Transverse colon (tissue), 4 donors: ENCODE measurements around the gene RGS3.

Experiments used
- EP300 ChIP-seq: sonication (generic); formaldehyde crosslinking; IDR thresholded peaks from one replicate; pipeline ENCODE4 v1.6.1; 2017; ENCODE audit warnings: antibody characterized with exemption, low read depth
- POLR2A ChIP-seq: fragments of 450-650 bp; IDR thresholded peaks from one replicate; pipeline ENCODE4 v1.6.1; 2016; ENCODE audit warnings: antibody characterized with exemption, mild to moderate bottlenecking, moderate library complexity
- POLR2AphosphoS5 ChIP-seq, 3 donors: sonication (generic); formaldehyde crosslinking; IDR thresholded peaks; one replicate each; pipeline ENCODE4 v1.6.1; 2016; ENCODE audit warnings: antibody characterized with exemption in 3 of 3
- TF ChIP-seq, protein P1 (sequence below), 5 experiments: fragments of 200-600 bp in 3 of 5; fragments of 450-650 bp in 2 of 5; sonication (generic) in 3 of 5; IDR thresholded peaks; 1 replicate in 2 of 5; 2 replicates in 3 of 5; pipeline ENCODE4 v1.5.1; 2016 to 2017; ENCODE audit warnings: antibody characterized with exemption in 5 of 5, inconsistent platforms in 3 of 5, mild to moderate bottlenecking in 2 of 5, moderate library complexity in 1 of 5

GRCh38 chr9:113480612-113481011, 17.1 kb downstream of the RGS3 start:
- TF ChIP-seq, protein P1, sequence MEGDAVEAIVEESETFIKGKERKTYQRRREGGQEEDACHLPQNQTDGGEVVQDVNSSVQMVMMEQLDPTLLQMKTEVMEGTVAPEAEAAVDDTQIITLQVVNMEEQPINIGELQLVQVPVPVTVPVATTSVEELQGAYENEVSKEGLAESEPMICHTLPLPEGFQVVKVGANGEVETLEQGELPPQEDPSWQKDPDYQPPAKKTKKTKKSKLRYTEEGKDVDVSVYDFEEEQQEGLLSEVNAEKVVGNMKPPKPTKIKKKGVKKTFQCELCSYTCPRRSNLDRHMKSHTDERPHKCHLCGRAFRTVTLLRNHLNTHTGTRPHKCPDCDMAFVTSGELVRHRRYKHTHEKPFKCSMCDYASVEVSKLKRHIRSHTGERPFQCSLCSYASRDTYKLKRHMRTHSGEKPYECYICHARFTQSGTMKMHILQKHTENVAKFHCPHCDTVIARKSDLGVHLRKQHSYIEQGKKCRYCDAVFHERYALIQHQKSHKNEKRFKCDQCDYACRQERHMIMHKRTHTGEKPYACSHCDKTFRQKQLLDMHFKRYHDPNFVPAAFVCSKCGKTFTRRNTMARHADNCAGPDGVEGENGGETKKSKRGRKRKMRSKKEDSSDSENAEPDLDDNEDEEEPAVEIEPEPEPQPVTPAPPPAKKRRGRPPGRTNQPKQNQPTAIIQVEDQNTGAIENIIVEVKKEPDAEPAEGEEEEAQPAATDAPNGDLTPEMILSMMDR (IDR thresholded peaks at IDR 0.05): no peak
- TF ChIP-seq POLR2A (no peak), POLR2AphosphoS5 (IDR thresholded peaks at IDR 0.05) (no peak), EP300 (no peak)
